ENCODE data around the gene TUB.
A peak's percentile ranks its signal among the peaks of the same experiment; 100 is the strongest.

TUB gene

GRCh38 chr11:8108421-8108820, 27.4 kb downstream of the TUB start:
- DNase-seq (ENCODE audit: low spot score) = no peak

DNA sequence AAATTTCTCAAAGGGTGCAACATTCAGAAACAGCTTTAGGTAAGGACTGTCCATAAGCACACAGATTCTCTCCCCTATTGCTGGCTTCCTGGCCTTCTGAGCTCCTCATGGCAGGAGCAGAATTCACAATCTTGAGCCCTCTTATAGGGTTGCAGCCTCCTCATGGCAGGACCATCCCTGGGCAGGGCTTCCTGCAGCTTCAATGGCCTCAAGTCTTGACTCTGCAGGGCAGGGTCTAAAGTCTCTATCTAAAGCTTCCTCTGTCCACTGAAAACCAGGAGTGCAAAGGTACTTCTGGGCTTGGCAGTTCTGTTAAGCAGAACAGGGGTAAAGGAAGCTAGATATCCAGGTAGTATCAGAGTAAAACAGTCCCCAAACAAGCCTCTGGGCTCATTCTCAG, 28.7 kb downstream of the TUB start:
- DNase-seq (ENCODE audit: low spot score) = no peak

- DNase-seq (ENCODE audit: low spot score) = no peak
Observed at GRCh38 chr11:8110396-8110795, 29.4 kb downstream of the TUB start.

DNA sequence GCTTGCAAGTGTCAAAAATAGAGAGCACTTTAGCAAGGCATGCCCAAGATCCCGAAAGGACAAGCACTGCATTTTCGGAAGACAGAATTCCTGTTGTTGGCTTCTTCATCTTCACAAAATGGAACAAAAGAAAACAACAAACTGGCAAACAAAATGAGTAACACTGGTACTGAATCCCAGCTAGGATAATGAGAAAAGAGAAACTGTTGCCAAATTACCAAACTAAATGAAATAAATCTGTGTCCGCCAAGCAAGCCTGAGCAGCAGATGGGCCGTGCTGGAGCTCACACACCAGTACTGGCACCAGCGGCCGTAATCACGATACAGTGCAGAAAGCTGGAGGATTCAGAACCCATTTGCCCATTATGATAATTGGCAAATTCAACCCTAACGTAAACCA, 30.6 kb downstream of the TUB start:
- DNase-seq (ENCODE audit: low spot score) = no peak

GRCh38 chr11:8122173-8122764, 41.3 kb downstream of the TUB start:
- no peak for DNase-seq (ENCODE audit: low spot score)

- DNase-seq (ENCODE audit: low spot score) = no peak
Observed at GRCh38 chr11:8126649-8127289, 45.8 kb downstream of the TUB start.

GRCh38 chr11:8127447-8127846, 46.4 kb downstream of the TUB start:
- DNase-seq (ENCODE audit: low spot score) = peak; percentile 35

DNA sequence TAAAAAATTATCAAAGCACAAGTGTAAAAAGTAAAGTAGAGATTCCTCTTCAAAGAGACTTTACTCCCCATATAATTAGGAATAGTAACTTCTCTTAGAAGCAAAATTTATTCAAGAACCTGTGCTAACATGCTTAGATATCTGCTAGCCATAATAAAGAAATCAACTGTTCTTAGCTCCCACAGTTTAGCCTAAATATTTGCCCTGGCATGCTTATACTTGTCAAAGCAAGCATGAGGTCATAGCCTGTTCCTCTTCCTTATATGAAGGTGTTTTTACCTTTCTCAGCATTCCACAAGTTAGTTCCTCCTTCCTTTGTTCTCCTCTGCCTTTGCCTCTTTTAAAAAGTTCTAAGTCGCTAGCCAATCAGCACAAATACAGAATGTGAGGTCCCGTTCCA, 57.5 kb downstream of the TUB start:
- DNase-seq (ENCODE audit: low spot score) = no peak

DNA sequence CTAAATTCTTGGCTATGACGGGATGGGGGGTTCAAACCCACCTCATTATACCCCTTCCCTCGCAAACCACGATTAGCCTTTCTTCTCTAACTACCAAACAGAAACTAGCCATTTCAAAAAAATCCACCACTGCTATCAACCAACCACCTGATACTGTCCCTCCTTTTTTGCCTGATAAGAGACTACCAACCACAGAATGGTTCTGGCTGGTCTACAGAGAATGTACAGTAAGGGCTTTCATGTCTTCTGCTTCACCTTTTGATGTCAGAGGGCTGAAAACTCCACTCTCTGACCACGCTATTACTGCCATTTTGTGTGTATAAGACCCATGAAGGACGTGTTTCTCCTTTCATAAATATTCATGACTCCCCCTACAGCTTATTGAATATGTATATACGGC, 68.7 kb downstream of the TUB start:
- no peak for DNase-seq (ENCODE audit: low spot score)
